ENCODE data around the gene PPP1R27. TPM values are rescaled to one million over a fixed set of nuclear protein-coding genes. Genes with fewer than 3 reads are reported as not detected.

Gene PPP1R27
- total RNA-seq, 2 donors from 2014 or later: not detected

DNA sequence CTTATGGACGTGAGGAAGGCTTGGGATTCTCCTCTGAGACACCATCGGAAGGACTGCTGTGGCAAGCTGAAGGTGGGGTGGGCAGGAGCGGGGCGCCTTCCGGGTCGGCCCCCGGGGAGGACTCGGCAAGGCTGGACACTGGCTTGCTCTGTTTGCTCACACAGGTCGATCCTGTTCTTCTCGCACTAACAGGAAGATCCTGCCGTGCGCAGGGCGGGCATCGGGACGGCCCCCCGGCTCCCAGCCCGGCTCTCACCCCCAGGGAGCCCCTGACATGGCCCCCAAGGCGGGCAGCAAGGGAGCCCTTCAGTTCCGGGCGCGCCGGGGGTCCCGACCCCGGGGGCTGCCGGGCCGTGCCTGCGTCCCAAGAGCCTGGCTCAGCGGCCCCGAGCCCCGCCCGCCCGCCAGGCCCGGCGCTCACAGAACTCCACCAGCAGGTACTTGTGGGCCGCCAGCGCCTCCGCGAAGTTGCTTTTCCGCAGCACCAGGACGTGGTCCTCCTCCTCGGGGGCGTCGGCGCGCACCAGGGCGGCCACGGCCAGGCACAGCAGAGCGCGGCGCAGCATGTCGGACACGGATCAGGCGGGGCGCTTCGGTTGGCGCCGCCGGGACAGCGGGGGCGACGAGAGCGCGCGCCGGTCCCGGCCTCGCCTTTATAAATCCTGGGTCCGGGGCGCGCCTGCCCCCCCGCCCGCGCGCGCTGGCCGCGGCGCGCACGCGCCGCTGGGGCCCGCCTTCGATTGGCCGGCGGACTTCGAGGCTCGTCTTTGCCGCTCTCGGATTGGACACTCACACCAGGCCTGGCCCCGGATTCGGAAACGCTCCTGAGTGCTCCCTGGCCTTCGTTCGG, 25.3 kb upstream of the PPP1R27 start, which contains the start of gene P4HB:
Gene P4HB, minus strand, starts transcription at position 630 of the 850 bp plus-strand sequence. Its CDS starts 64 bp downstream, at position 566.
- H3K4me3 ChIP-seq (ENCODE audit: low read length): peak within 1 kb of the TSS; percentile 99
- H3K27ac ChIP-seq (ENCODE audit: low read depth, low read length): peak within 1 kb of the TSS; percentile 75
- H3K27me3 Mint-ChIP-seq (ENCODE audit: insufficient read depth): no peaks in the 10 kb centered on the region
- peaks cover 9% of the 10 kb centered on the region for H3K4me1 Mint-ChIP-seq
- H3K9ac ChIP-seq (ENCODE audit: extremely low read depth, low read length, poor library complexity, severe bottlenecking): peak within 1 kb of the TSS; percentile 95
- H3K36me3 Mint-ChIP-seq (ENCODE audit: low read depth): peaks cover 50% of the 10 kb centered on the region
- H3K4me3 Mint-ChIP-seq: peak within 1 kb of the TSS; percentile 77
- TF ChIP-seq, protein P1, sequence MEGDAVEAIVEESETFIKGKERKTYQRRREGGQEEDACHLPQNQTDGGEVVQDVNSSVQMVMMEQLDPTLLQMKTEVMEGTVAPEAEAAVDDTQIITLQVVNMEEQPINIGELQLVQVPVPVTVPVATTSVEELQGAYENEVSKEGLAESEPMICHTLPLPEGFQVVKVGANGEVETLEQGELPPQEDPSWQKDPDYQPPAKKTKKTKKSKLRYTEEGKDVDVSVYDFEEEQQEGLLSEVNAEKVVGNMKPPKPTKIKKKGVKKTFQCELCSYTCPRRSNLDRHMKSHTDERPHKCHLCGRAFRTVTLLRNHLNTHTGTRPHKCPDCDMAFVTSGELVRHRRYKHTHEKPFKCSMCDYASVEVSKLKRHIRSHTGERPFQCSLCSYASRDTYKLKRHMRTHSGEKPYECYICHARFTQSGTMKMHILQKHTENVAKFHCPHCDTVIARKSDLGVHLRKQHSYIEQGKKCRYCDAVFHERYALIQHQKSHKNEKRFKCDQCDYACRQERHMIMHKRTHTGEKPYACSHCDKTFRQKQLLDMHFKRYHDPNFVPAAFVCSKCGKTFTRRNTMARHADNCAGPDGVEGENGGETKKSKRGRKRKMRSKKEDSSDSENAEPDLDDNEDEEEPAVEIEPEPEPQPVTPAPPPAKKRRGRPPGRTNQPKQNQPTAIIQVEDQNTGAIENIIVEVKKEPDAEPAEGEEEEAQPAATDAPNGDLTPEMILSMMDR (conservative IDR thresholded peaks at IDR 0.05): no peak
- peak within 1 kb of the TSS; percentile 97 for H3K27ac Mint-ChIP-seq
- H3K36me3 ChIP-seq (ENCODE audit: control insufficient read depth, insufficient read depth, low read length): peaks cover 65% of the 10 kb centered on the region
- H3K27me3 ChIP-seq (ENCODE audit: control insufficient read depth, insufficient read depth, low read length, poor library complexity, severe bottlenecking): no peaks in the 10 kb centered on the region
- H3K9me3 Mint-ChIP-seq: no peaks in the 10 kb centered on the region
- no peaks in the 10 kb centered on the region for H3K9me3 ChIP-seq (ENCODE audit: control insufficient read depth, low read length)
- WGBS, 2 experiments (ENCODE audit: insufficient coverage in 1 of 2, insufficient read length in 1 of 2): 0 to 1% methylated on average over 52 to 95 of the region's 95 CpGs
- peaks cover 8% of the 10 kb centered on the region for H3K4me1 ChIP-seq (ENCODE audit: control insufficient read depth, insufficient read depth, low read length)
- DNase-seq: no peak

DNA sequence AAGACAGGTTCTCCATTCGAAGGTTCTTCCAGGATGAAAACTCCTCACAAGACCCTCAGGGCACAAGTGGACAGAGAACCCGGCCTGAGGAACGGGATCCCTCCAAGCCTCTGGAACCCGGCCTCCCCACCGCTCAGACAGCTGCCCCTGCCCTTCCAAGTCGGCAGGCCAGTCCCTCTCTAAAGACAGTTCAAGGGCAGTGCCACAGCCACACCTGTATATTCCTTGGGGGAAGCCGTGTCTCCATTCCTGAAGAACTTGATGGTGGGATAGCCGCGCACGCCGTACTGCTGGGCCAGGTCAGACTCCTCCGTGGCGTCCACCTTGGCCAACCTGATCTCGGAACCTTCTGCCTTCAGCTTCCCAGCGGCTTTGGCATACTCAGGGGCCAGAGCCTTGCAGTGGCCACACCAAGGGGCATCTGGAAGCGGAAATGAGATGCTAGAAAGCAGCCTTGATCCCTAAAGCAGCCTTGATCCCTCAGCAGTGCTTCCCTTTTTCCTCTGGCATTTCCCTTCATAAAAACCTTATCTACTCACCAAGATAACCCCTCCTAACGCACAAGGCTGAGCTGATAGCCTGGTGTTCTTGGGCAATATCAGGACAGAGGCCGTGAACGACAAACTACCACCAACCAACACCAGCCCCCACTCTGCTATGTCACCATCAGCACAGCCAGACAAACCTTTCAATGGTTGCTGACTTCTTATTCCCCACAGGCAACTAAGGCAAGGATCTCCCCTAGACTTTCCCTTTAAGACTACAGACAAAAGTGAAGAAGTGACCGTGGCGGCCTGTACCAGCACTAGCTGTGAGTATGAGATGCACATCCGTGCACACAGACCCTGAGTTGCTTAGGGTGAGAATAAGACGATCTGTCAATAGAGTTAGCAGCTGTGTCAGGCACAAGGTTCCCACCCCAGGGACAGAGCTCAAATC, 24.4 kb upstream of the PPP1R27 start:
- TF ChIP-seq, protein P1 (conservative IDR thresholded peaks at IDR 0.05): no peak
- WGBS, 2 experiments (ENCODE audit: insufficient coverage in 1 of 2, insufficient read length in 1 of 2): 72 to 73% methylated on average over 15 to 23 of the region's 23 CpGs
- Mint-ChIP-seq H3K27me3 (ENCODE audit: insufficient read depth) (no peaks in the 10 kb centered on the region), H3K27ac (peak overlapping the region; percentile 85), H3K9me3 (no peaks in the 10 kb centered on the region), H3K36me3 (ENCODE audit: low read depth) (peaks cover 58% of the 10 kb centered on the region), H3K4me1 (peaks cover 9% of the 10 kb centered on the region), H3K4me3 (peak overlapping the region; percentile 77)
- Histone ChIP-seq H3K27me3 (ENCODE audit: control insufficient read depth, insufficient read depth, low read length, poor library complexity, severe bottlenecking) (no peaks in the 10 kb centered on the region), H3K4me3 (ENCODE audit: low read length) (peak overlapping the region; percentile 99), H3K9me3 (ENCODE audit: control insufficient read depth, low read length) (no peaks in the 10 kb centered on the region), H3K9ac (ENCODE audit: extremely low read depth, low read length, poor library complexity, severe bottlenecking) (peak overlapping the region; percentile 89), H3K27ac (ENCODE audit: low read depth, low read length) (no peak overlapping the region), H3K4me1 (ENCODE audit: control insufficient read depth, insufficient read depth, low read length) (peaks cover 8% of the 10 kb centered on the region), H3K36me3 (ENCODE audit: control insufficient read depth, insufficient read depth, low read length) (peaks cover 65% of the 10 kb centered on the region)
- no peak for DNase-seq

DNA sequence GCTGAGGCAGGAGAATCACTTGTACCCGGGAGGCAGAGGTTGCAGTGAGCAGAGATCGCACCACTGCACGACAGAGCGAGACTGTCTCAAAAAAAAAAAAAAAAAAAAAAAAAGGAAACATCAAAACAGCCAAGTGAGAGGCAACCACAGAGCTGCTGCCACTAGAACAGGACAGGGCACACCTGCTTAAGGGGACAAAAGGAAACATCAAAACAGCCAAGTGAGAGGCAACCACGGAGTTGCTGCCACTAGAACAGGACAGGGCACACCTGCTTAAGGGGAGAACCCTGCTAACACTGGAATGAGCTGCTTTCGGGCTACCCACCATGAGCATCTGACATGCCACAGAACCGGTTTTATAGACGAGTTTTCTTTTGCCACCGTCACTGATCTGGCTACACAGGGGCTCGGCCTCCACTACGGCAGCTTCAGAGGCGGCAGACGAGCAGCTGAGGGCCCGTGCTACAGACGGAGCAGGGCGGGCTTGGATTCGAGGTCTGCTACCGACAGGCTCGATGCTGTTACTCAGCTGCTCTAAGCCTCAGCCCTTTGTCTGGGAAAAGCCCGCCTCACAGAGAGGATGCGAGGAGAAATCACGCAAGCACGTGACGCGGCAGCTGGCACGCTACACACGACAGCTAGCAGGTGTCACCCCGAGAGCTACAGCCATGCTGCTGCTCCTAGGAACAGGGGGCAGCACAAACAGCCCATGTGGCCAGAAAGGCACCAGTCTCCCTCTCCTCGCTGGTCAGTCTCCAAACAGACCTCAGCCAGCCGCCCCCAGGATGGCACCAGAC, 23.5 kb upstream of the PPP1R27 start:
- peaks cover 9% of the 10 kb centered on the region for H3K4me1 Mint-ChIP-seq
- Histone ChIP-seq H3K9me3 (ENCODE audit: control insufficient read depth, low read length) (no peaks in the 10 kb centered on the region), H3K36me3 (ENCODE audit: control insufficient read depth, insufficient read depth, low read length) (peaks cover 65% of the 10 kb centered on the region), H3K9ac (ENCODE audit: extremely low read depth, low read length, poor library complexity, severe bottlenecking) (peak overlapping the region; percentile 11), H3K27ac (ENCODE audit: low read depth, low read length) (no peak overlapping the region), H3K4me1 (ENCODE audit: control insufficient read depth, insufficient read depth, low read length) (peaks cover 8% of the 10 kb centered on the region), H3K4me3 (ENCODE audit: low read length) (peak overlapping the region; percentile 99), H3K27me3 (ENCODE audit: control insufficient read depth, insufficient read depth, low read length, poor library complexity, severe bottlenecking) (no peaks in the 10 kb centered on the region)
- no peak overlapping the region for H3K27ac Mint-ChIP-seq
- DNase-seq: no peak
- 91 to 92% methylated on average over 26 to 29 of the region's 30 CpGs for WGBS, 2 experiments (ENCODE audit: insufficient coverage in 1 of 2, insufficient read length in 1 of 2)
- H3K27me3 Mint-ChIP-seq (ENCODE audit: insufficient read depth): no peaks in the 10 kb centered on the region
- peak overlapping the region; percentile 77 for H3K4me3 Mint-ChIP-seq
- no peaks in the 10 kb centered on the region for H3K9me3 Mint-ChIP-seq
- H3K36me3 Mint-ChIP-seq (ENCODE audit: low read depth): peaks cover 58% of the 10 kb centered on the region
- TF ChIP-seq, protein P1 (conservative IDR thresholded peaks at IDR 0.05): no peak
